PC-3 (cell line): ENCODE measurements around the gene PLK3.

Experiments used
- EZH2 ChIP-seq: fragments of 300-600 bp; sonication (generic); IDR thresholded peaks from one replicate; pipeline ENCODE4 v1.6.1; 2017; ENCODE audit warnings: antibody characterized with exemption, mild to moderate bottlenecking, low read length; ENCODE audit not compliant: unreplicated experiment
- EZH2phosphoT487 ChIP-seq: fragments of 300-600 bp; sonication (generic); IDR thresholded peaks from 2 replicates; pipeline ENCODE4 v1.6.1; 2018; ENCODE audit warnings: mild to moderate bottlenecking, antibody characterized with exemption, low read length, borderline replicate concordance
- TF ChIP-seq, protein P1 (sequence below): fragments of 300-600 bp; sonication (generic); conservative IDR thresholded peaks from 2 replicates; pipeline ENCODE4 v1.5.1; 2017; ENCODE audit warnings: antibody characterized with exemption, low read depth, mild to moderate bottlenecking, low read length

DNA sequence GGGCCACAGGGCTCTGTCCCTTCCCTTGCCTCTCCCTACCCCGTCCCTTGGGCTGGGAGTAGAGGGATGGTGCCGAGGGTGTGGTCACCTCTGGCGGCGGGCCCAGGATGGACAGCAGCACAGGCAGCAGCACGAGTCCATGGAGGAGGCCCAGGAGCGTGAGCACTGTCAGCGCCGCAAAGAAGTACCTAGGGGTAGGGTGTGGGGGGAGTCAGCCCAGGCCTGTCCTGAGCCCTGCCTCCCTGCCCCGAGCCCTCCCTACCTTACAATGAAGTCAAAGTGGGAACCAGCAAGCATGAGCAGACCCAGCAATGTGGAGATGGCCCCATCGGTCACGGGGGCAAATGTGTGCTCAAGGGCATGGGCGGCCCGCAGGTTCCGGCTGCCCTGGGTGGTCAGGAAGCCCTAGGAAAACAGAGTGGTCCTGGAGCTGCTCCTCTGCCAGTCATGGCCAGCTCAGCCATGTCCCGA, 22.8 kb downstream of the PLK3 start:
- TF ChIP-seq, protein P1, sequence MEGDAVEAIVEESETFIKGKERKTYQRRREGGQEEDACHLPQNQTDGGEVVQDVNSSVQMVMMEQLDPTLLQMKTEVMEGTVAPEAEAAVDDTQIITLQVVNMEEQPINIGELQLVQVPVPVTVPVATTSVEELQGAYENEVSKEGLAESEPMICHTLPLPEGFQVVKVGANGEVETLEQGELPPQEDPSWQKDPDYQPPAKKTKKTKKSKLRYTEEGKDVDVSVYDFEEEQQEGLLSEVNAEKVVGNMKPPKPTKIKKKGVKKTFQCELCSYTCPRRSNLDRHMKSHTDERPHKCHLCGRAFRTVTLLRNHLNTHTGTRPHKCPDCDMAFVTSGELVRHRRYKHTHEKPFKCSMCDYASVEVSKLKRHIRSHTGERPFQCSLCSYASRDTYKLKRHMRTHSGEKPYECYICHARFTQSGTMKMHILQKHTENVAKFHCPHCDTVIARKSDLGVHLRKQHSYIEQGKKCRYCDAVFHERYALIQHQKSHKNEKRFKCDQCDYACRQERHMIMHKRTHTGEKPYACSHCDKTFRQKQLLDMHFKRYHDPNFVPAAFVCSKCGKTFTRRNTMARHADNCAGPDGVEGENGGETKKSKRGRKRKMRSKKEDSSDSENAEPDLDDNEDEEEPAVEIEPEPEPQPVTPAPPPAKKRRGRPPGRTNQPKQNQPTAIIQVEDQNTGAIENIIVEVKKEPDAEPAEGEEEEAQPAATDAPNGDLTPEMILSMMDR: no peak
- TF ChIP-seq EZH2phosphoT487: no peak
- no peak for TF ChIP-seq EZH2
